Stimulated activated naive CD8-positive, alpha-beta T cell treated with anti-CD3 and anti-CD28 coated beads, Interleukin-15, Interleukin-2, amounts not matched to agents 100 U/mL and 50 U/mL, for 24 hours (primary cell): Measurements from ENCODE around the gene CLEC11A.
"Not testable (repeated sequence)": the region's sequence is repeated elsewhere in the genome, so short reads cannot be mapped to it uniquely, and the experiment has no call there.

Experiments used
- ATAC-seq: fragments of 150-1000 bp; cut with Tn5 transposase; one replicate; pipeline ENCODE4 v1.10.0; 2021
- DNase-seq: peaks from one replicate; pipeline ENCODE4 v3.0.0; 2021

The CLEC11A gene

DNA sequence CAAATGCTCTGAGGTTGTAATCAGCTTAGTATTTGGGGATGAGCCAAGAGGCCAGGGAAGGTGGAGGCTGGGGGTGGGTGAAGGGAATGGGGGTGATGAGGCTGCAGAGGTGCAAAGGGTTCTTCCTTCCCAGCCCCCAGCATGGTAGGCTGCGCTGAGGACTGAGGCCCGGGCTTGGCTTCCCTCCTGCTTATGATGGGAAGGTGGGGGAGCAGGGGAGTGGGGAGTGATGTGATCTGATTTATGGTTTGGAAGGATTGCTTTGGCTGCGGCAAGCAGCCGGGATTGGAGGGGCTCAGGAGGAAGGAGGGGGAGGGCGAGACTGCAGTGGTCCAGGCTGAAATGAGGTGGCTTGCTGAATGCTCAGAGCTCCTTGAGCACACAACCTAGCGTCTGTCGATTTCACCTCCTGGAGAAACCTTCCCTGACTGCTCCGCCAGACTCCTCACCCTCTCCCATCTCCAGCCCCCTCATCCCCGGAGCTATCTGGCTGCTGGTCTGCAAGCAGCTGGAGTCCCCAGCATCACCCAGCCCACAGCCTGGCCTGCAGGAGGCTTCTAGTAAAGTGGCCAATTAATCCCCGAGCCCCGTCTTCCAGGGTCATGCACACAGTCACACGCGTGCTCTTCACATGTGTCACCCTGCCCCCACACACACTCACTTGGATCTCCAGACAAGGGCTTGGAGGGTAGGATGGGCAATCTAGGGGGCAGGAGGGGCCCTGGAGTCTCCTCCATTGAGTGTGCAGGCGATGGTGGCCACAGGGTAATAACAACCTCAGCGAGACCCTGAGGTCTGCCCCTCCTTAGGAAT, 757 bp upstream of the CLEC11A start:
- DNase-seq = no peak
- ATAC-seq = no peak

DNA sequence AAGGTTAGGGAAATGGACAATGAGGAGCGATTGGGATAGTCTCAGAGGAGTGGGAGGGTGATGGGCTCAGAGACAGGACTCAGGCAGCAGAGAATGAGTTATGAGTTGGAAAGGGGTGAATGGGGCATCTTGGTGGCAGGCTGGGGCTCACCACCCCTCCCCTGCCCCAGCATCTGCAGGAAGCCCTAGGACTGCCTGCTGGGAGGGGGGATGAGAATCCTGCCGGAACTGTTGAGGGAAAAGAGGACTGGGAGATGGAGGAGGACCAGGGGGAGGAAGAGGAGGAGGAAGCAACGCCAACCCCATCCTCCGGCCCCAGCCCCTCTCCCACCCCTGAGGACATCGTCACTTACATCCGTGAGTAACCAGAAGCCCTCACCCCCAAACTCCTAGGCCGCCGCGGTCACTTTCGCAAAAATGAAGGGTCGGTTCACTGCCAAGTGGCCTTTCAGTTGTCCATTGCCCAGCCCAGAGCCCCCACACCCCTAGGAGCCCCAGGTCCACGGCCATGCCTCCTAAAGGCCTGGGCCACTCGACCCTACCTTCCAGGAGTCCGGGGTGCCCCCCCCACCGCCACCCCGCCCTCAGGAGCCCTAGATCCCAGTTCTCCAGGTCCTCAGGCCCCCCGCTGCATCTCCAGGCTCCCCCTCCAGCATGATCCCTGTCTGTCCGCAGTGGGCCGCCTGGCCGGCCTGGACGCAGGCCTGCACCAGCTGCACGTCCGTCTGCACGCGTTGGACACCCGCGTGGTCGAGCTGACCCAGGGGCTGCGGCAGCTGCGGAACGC, 764 bp downstream of the CLEC11A start:
- DNase-seq (no peak), ATAC-seq (no peak)

DNA sequence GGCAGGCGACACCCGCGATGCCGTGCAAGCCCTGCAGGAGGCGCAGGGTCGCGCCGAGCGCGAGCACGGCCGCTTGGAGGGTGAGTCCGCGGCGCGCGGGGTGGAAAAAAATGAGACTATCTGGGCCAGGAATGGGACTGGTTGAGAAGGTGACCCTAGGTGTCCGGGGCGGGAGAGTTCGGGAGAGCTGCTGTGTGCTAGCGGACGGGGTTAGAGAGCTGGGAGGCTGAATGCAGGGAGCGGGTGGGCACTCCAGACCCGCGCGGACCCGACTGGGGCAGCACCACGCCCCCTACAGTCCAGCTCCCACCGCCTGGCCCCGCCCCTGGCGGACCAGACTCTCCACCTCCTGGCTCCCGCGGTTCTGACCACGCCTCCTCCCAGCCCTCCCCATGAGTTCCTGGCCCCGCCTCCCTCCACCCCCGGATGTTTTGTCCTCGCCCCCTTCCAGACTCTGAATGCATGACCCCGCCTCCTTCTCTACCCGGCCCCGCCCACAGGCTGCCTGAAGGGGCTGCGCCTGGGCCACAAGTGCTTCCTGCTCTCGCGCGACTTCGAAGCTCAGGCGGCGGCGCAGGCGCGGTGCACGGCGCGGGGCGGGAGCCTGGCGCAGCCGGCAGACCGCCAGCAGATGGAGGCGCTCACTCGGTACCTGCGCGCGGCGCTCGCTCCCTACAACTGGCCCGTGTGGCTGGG, 1.5 kb downstream of the CLEC11A start:
- ATAC-seq = peak; percentile 78

DNA sequence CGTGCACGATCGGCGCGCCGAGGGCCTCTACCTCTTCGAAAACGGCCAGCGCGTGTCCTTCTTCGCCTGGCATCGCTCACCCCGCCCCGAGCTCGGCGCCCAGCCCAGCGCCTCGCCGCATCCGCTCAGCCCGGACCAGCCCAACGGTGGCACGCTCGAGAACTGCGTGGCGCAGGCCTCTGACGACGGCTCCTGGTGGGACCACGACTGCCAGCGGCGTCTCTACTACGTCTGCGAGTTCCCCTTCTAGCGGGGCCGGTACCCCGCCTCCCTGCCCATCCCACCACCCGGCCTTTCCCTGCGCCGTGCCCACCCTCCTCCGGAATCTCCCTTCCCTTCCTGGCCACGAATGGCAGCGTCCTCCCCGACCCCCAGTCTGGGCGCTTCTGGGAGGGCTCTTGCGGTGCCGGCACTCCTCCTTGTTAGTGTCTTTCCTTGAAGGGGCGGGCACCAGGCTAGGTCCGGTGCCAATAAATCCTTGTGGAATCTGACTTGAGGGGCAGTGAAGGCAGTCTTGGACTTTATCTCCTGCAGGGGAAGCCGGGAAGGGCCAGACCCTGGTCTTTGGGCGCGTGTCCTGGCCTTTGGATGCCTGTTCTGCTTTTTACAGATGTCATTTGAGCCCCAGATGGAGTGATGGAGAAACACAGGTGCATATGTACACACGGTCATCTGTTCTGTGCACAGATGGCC, 2.2 kb downstream of the CLEC11A start:
- ATAC-seq = peak; percentile 50
- no peak for DNase-seq

More for the DNA sequence above, 1.5 kb downstream of the CLEC11A start:
- DNase-seq = peak; percentile 99

DNA sequence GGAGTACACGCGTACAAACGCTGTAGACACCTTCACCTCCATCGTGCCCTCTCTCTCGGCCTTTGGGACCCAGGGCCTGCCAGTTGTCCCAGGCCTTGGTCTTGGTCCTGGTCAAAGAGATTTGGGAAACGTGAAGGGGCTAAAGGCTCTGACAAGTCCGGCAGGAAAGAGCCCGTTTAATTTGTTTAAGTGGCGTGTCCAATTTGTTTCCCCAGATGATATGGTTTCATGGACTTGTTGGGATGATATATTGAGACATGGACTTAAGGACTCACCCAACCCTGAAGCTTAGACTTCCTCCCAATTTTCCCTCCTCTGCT, 2.7 kb downstream of the CLEC11A start:
- DNase-seq (no peak), ATAC-seq (no peak)

DNA sequence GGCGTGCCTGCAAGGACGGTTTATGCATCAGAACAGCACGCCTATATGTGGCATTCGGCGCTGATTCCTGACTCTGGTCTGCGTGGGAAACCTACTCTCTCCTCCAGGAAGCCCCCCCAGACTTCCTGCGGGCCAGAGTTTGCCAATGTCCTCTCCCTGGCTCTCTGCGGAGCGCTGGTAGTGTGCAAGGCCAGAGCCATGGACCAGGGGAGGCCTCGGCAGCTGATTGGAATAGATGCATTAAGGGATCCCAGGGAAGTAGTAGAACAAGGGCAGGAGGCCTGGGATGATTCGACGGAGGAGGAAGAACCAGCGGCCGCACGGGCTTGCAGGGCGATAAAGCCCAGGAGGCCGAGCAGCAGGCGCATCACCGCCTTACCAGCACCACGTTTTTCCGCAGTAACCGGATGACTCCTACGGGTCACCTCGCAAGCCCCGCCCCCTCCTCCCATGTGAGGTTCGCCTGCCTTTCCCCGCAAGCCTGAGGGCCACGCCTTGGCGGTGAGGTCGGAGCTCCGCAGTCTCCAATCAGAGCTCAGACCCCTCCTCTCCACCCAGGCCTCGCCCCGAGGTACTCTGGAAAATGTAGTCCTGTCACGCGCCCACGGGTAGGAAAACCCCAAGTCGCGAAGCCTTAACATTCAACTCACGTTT, 5.0 kb downstream of the CLEC11A start:
- DNase-seq (peak; percentile 94), ATAC-seq (peak; percentile 77)

DNA sequence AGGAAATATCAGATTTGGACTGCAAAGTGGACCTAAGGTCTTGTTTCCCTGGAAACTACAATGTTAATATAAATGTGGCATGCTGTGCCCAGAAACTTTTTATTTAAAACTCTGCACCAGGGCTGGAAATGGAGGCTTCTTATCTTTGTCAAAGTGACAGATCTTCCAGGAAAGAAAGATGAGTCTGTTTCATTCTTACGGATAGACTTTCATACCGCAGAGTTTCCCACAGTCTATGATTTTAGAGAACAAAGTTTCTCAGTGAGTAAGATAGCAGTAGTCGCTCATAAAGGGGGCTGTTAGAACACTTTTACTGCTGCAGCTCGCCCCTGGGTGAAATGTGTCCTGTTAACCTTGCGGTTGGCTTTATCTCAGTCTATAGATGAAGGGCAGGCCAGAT, 6.7 kb downstream of the CLEC11A start:
- ATAC-seq (no peak), DNase-seq (no peak)

DNA sequence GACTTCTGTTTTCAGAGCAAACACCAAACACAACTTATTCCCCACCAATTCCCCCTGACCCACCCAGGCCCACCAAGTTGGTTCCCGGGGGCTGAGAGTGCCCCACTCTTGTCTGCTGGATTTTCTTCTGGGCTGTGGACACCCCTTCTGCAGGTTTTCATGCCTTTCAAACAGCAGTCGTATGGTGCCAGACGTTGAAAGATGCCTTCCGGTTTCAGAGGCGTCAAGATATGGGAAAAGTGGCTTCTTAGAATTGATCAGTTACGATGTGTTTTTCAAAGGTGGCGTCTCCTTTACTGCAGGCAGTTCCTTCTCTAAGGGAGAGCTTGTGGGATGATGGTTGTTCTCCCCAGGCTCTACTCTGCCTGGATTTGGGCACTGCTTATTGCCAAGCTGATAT, 12.7 kb downstream of the CLEC11A start:
- ATAC-seq (no peak), DNase-seq (no peak)

DNA sequence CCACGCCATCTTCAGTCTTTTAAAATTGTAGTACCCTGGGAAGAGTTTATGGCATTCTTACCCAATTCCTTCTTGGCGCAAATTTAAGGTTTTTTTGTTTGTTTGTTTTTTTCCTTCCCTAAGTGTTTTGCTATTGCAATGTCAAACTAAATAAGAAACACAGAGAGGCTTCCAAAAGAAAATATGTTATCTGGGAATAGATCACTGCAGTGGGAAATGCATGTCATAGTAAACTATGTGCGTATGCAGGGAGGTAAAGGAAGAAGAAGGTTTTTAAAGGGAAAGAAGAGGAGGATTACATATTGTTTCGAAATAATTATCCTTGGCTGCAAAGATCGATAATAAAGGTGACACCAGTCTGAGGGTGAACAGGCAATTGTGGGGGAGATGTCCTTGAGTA, 13.2 kb downstream of the CLEC11A start:
- ATAC-seq = no peak
- DNase-seq = no peak

DNA sequence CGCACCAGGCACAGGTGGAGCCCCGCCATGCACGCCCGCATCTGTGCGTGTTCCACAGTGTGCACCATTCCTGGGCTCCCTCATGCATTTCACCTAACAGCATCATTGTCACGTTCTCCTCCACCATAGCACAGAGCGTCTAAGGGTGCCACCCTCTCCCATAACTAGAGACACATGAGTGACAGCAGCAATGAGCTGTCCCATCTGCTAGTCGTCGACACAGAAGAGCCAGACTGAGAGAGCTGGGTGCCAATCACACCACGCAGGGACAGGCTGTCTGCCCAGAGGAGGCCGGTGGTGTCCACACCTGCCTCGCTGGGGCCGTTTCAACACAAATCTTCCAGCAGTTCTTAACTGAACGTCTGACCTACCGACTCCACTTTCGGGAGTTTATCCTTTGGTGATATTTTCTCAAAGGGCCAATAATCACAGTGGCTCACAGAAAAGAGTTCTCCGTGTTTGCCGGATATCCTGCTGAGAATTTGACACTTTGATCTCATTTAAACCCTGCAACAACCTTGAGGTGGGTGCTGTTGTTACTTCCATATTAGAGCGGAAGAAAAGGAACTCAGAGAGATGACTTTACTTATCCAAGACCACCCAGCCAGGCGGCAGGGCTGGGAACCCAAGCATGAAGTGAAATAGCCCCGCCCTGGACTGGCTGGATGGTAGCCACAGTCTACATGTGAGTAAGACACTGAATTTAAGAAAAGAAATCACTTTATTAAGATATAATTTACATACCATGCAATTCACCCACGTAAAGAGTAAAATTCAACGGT, 16.2 kb downstream of the CLEC11A start:
- no peak for DNase-seq
- no peak for ATAC-seq

DNA sequence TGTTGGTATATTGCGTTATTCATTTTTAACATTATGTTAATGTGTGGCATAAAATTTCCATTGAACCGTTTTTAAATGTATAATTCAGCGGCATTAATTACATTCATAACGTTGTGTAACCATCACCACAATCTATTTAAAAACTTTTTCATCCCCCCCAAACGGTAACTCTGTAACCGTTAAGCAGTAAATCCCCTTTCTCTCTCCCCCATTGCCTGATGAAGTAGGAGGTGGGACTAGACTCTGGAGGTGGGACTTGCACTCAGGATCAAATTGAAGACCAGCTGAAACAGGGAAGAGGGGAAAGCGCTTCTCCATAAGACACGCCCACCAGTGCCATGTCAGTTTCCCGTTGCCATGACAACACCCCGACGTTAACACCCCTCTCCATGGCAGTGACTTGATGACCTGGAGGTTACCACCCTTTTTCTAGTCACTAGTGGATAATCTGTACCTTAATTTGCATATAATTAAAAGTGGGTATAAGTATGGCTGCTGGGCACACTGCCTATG, 16.8 kb downstream of the CLEC11A start:
- no peak for ATAC-seq

DNA sequence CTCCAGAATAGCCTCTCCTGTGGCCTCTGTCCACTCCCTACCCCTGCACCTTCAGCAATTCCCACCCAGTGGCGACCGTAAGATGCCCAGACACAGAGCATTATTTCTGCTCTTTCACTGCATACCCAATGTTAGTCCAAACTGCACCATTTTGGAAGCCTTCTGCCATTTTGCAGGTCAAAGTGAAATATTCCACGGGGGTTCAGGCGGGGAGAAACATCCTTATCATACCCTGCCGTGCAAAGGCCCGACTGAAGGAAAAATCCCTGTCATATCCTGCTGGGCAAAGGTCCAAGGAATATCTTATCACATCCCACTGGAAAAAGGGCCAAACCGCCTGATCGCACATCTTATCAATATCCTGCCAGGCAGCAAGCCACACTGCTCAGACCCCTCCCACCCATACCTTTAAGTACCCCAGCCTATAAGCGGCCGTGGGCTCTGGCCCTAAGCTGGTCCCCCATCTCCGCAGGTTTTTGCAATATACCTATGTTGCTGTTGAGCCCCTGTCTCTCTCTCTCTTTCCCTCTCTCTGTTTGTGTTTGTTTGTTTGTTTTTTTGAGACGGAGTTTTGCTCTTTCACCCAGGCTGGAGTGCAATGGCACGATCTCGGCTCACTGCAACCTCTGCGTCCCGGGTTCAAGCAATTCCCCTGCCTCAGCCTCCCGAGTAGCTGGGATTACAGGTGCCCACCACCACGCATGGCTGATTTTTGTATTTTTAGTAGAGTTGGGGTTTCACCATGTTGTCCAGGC, 18.2 kb downstream of the CLEC11A start:
- ATAC-seq (no peak), DNase-seq (no peak)

More for the DNA sequence above, 16.8 kb downstream of the CLEC11A start:
- no peak for DNase-seq

DNA sequence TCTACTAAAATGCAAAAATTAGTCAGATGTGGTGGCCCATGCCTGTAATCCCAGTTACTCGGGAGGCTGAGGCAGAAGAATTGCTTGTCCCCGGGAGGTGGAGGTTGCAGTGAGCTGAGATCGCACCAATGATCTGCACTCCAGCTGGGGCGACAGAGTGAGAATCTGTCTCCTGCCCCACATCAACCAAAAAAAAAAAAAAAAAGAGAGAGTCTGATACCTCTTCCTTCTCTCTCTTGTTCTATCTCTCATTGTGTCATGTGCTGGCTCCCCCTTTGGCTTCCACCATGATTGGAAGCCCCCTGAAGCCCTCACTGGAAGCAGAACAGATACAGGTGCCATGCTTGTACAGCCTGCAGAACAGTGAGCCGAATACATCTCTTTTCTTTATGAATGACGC, 20.4 kb downstream of the CLEC11A start:
- ATAC-seq = no peak
- no peak for DNase-seq

DNA sequence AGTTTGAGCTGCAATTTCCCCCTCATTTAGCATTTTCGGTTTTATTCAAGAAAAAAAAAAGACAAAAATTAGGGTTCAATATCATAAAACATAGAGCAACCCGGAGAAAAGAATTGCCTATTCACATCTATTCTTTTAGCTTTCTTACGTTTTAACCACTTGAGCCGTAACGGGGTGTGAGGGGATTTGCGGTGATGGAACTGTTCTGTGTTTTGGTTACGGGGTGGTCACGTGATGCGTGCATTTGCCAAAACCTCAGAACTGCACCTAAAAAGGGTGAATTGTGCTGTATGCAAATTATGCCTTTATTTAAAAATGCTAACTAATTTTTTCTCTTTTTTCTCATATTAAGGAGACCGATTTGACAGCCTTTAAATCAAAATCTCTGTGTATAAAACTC, 22.1 kb downstream of the CLEC11A start:
- no peak for ATAC-seq
- no peak for DNase-seq

DNA sequence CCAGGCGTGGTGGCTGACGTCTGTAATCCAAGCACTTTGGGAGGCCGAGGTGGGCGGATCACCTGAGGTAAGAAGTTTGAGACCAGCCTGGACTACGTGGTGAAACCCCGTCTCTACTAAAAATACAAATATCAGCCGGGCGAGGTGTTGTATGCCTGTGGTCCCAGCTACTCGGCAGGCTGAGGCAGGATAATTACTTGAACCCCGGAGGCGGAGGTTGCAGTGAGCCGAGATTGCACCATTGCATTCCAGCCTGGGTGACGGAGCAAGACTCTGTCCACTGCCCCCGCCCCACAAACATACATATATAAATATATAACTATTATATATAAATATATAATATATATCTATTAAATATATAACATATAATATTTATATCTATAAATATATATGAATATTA, 24.0 kb downstream of the CLEC11A start:
- DNase-seq, ATAC-seq: not testable (repeated sequence)

DNA sequence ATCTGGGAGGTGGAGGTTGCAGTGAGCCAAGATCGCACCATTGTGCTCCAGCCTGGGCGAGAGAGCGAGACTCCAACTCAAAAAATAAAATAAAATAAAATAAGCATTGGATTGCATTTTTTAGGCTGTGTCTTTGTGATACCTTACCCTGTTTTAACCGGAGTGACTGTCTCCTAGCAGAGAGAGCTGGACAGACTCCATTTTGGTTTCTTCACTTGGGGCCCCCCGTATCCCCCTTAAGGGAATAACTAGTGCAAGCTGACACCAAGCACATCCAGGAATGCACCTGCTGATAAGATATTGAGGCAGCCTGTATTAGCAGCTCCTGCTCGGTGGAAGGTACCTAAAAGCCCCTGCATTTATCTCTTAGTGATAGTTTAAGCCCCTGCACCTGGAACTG, 26.3 kb downstream of the CLEC11A start:
- DNase-seq = no peak
- no peak for ATAC-seq

DNA sequence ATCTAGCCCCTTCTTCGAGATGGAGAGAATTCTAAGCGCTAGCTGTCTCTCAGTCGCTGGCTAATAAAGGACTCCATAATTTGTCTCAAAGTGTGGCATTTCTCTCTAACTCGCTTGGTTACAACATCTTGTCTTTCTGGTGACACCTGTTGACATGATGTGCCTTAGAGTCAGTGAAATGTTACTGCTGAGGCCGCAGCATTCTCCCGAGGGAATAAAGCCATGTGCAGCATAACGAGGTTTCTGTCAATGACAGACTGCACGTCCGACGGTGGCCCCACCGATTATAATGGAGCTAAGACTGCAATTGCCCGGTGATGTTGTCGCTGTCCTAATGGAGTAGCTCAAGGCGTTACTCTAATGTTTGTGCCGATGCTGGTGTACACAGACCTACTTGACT, 26.8 kb downstream of the CLEC11A start:
- DNase-seq (no peak), ATAC-seq (no peak)

DNA sequence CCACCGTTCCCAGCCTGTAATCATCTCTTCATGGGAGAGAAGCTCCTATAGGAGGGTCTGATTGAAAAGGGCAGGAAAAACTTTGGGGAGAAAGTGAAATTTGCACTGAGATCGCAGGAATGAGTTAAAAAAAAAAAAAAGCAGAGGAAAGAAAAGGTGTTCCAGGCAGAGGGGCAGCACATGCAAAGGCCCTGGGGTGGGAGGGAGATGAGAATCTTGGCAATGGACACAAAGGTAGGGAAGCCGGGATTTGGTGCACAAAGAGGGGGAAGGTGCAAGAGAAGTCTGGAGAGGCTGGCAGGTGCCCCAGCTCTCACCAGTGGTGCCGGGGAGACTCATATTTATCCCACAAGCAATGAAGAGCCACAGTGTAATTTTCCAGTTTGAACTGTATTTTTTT, 30.7 kb downstream of the CLEC11A start:
- DNase-seq = no peak
- ATAC-seq = no peak

DNA sequence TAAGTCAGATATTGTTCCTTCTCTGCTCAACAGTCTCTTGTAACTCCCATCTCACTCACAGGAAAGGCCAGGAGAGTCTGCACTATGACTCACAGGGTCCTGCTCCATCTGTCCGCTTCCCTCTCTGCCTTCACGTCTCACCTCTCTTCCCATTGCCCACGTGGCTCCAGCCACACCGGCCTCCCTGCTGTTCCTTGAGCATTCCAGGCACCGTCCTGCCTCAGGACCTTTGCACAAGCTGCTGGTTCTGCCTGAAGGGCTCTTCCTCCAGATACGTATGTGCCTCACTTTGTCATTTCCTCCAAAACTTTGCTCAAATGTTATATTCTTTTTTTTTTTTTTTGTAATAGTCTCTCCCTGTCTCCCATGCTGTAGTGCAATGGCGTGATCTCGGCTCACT, 33.1 kb downstream of the CLEC11A start:
- not testable (repeated sequence) for ATAC-seq, DNase-seq

DNA sequence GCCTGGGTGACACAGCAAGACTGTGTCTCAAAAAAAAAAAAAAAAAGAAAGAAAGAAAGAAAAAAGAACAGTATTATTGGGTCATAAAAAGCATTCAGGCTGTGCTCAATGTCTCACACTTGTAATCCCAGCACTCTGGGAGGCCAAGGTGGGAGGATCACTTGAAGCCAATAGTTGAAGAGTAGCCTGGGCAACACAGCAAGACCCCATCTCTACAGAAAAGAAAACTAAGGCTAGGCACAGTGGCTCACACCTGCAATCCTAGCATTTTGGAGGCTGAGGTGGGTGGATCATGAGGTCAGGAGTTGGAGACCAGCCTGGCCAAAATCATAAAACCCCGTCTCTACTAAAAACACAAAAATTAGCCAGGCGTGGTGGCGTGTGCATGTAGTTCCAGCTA, 34.5 kb downstream of the CLEC11A start:
- DNase-seq, ATAC-seq: not testable (repeated sequence)
